WTC11 (cell line): ENCODE data around the gene RFC5. TPM values are rescaled to one million over a fixed set of nuclear protein-coding genes. Genes with fewer than 3 reads are reported as not detected.

ENCODE experiments used
- ATAC-seq: fragments of 200-7000 bp; cut with Tn5 transposase; 2 replicates; pipeline ENCODE4 v1.10.0; 2021; ENCODE audit warnings: mild to moderate bottlenecking, moderate library complexity
- CTCF ChIA-PET: fragments of 300-600 bp; sonication (Branson Sonifier 250); formaldehyde crosslinking; loops from one replicate; lab custom pipeline; 2021; ENCODE audit warnings: antibody characterized with exemption; lab: Charles Lee
- POLR2A ChIA-PET: fragments of 350-600 bp; sonication (Branson Sonifier 250); formaldehyde crosslinking; loops from one replicate; lab custom pipeline; 2021; ENCODE audit warnings: antibody characterized with exemption; lab: Charles Lee
- DNase-seq: peaks from one replicate; pipeline ENCODE4 v3.0.0; 2021; ENCODE audit warnings: low spot score
- H3K27ac Mint-ChIP-seq: 2 replicates; pipeline ENCODE4 v1.8.0; 2021; ENCODE audit warnings: mixed read lengths
- H3K27me3 Mint-ChIP-seq: 2 replicates; pipeline ENCODE4 v1.8.0; 2021; ENCODE audit warnings: low read depth, mild to moderate bottlenecking, moderate library complexity, mixed read lengths
- H3K36me3 Mint-ChIP-seq: 2 replicates; pipeline ENCODE4 v1.8.0; 2021; ENCODE audit warnings: mixed read lengths
- H3K4me1 Mint-ChIP-seq: 2 replicates; pipeline ENCODE4 v1.8.0; 2022; ENCODE audit warnings: mixed read lengths
- H3K4me3 Mint-ChIP-seq: 2 replicates; pipeline ENCODE4 v1.8.0; 2021; ENCODE audit warnings: mild to moderate bottlenecking, moderate library complexity, mixed read lengths
- H3K9me3 Mint-ChIP-seq: 2 replicates; pipeline ENCODE4 v1.8.0; 2021; ENCODE audit warnings: mixed read lengths
- EMX1 ChIP-seq: fragments of 250-450 bp; sonication (Bioruptor Pico); IDR thresholded peaks from 2 replicates; pipeline ENCODE4 v1.8.0; 2021; ENCODE audit warnings: mild to moderate bottlenecking
- FOXK1 ChIP-seq: sonication (generic); formaldehyde crosslinking; IDR thresholded peaks from 2 replicates; pipeline ENCODE4 v1.8.0; 2022; ENCODE audit warnings: mild to moderate bottlenecking, moderate library complexity, missing genetic modification reagents
- MYBL2 ChIP-seq: sonication (generic); formaldehyde crosslinking; IDR thresholded peaks from 2 replicates; pipeline ENCODE4 v1.8.1; 2023; ENCODE audit warnings: mild to moderate bottlenecking, moderate library complexity, missing genetic modification reagents
- SMAD3 ChIP-seq: sonication (generic); formaldehyde crosslinking; IDR thresholded peaks from 2 replicates; pipeline ENCODE4 v1.8.0; 2022; ENCODE audit warnings: missing genetic modification reagents, mild to moderate bottlenecking, borderline replicate concordance
- TEAD4 ChIP-seq: sonication (generic); formaldehyde crosslinking; IDR thresholded peaks from 2 replicates; pipeline ENCODE4 v1.8.0; 2022; ENCODE audit warnings: mild to moderate bottlenecking, missing genetic modification reagents
- ZNF219 ChIP-seq: sonication (generic); formaldehyde crosslinking; IDR thresholded peaks from 2 replicates; pipeline ENCODE4 v1.8.0; 2023; ENCODE audit warnings: missing genetic modification reagents, mild to moderate bottlenecking, borderline replicate concordance
- ZNF512 ChIP-seq: sonication (generic); formaldehyde crosslinking; IDR thresholded peaks from 2 replicates; pipeline ENCODE4 v1.8.1; 2022; ENCODE audit warnings: missing genetic modification reagents, borderline replicate concordance
- total RNA-seq: library from RNA; stranded (reverse); gene quantifications from 3 replicates; pipeline ENCODE4 v1.2.3, GENCODE V29; 2021
- TF ChIP-seq, protein P1 (sequence below): sonication (generic); formaldehyde crosslinking; IDR thresholded peaks from 2 replicates; pipeline ENCODE4 v1.8.0; 2023; ENCODE audit warnings: mild to moderate bottlenecking, missing genetic modification reagents
- TF ChIP-seq, protein P2 (sequence below): sonication (generic); formaldehyde crosslinking; IDR thresholded peaks from 2 replicates; pipeline ENCODE4 v1.8.0; 2023; ENCODE audit warnings: missing genetic modification reagents
- TF ChIP-seq, protein P3 (sequence below): fragments of 250-450 bp; sonication (Bioruptor Pico); IDR thresholded peaks from 2 replicates; pipeline ENCODE4 v1.9.0; 2021; ENCODE audit warnings: mild to moderate bottlenecking, borderline replicate concordance
- TF ChIP-seq, protein P4 (sequence below): fragments of 250-450 bp; sonication (Bioruptor Pico); IDR thresholded peaks from 2 replicates; pipeline ENCODE4 v1.8.0; 2021; ENCODE audit warnings: mild to moderate bottlenecking

RFC5 gene
- total RNA-seq, 1 experiment from 2014 or later: 35.2 TPM

GRCh38 chr12:118035190-118036041 lies 18.9 kb downstream of the RFC5 start:
- Mint-ChIP-seq H3K9me3 (no peaks in the 10 kb centered on the region), H3K4me1 (no peaks in the 10 kb centered on the region; the same call in 1 of the 2 replicates), H3K36me3 (peaks cover 77% of the 10 kb centered on the region), H3K4me3 (no peak overlapping the region), H3K27me3 (no peaks in the 10 kb centered on the region), H3K27ac (peak overlapping the region; percentile 60)
- POLR2A ChIA-PET: interaction anchor here (0.5 to 0.6 kb wide), 2 partner anchors 159 to 1939 kb away, joined by 3 to 5 read pairs; no protein-coding TSS in a partner anchor
- DNase-seq: no peak
- ATAC-seq: peak; percentile 34; the same call in 1 of the 2 replicates
- no peak for TF ChIP-seq SMAD3 (CRISPR knock-in tag)
- TF ChIP-seq, protein P1, sequence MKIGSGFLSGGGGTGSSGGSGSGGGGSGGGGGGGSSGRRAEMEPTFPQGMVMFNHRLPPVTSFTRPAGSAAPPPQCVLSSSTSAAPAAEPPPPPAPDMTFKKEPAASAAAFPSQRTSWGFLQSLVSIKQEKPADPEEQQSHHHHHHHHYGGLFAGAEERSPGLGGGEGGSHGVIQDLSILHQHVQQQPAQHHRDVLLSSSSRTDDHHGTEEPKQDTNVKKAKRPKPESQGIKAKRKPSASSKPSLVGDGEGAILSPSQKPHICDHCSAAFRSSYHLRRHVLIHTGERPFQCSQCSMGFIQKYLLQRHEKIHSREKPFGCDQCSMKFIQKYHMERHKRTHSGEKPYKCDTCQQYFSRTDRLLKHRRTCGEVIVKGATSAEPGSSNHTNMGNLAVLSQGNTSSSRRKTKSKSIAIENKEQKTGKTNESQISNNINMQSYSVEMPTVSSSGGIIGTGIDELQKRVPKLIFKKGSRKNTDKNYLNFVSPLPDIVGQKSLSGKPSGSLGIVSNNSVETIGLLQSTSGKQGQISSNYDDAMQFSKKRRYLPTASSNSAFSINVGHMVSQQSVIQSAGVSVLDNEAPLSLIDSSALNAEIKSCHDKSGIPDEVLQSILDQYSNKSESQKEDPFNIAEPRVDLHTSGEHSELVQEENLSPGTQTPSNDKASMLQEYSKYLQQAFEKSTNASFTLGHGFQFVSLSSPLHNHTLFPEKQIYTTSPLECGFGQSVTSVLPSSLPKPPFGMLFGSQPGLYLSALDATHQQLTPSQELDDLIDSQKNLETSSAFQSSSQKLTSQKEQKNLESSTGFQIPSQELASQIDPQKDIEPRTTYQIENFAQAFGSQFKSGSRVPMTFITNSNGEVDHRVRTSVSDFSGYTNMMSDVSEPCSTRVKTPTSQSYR: no peak
- TF ChIP-seq, protein P2, sequence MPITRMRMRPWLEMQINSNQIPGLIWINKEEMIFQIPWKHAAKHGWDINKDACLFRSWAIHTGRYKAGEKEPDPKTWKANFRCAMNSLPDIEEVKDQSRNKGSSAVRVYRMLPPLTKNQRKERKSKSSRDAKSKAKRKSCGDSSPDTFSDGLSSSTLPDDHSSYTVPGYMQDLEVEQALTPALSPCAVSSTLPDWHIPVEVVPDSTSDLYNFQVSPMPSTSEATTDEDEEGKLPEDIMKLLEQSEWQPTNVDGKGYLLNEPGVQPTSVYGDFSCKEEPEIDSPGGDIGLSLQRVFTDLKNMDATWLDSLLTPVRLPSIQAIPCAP (CRISPR knock-in tag): no peak
- TF ChIP-seq MYBL2: no peak
- TF ChIP-seq, protein P3, sequence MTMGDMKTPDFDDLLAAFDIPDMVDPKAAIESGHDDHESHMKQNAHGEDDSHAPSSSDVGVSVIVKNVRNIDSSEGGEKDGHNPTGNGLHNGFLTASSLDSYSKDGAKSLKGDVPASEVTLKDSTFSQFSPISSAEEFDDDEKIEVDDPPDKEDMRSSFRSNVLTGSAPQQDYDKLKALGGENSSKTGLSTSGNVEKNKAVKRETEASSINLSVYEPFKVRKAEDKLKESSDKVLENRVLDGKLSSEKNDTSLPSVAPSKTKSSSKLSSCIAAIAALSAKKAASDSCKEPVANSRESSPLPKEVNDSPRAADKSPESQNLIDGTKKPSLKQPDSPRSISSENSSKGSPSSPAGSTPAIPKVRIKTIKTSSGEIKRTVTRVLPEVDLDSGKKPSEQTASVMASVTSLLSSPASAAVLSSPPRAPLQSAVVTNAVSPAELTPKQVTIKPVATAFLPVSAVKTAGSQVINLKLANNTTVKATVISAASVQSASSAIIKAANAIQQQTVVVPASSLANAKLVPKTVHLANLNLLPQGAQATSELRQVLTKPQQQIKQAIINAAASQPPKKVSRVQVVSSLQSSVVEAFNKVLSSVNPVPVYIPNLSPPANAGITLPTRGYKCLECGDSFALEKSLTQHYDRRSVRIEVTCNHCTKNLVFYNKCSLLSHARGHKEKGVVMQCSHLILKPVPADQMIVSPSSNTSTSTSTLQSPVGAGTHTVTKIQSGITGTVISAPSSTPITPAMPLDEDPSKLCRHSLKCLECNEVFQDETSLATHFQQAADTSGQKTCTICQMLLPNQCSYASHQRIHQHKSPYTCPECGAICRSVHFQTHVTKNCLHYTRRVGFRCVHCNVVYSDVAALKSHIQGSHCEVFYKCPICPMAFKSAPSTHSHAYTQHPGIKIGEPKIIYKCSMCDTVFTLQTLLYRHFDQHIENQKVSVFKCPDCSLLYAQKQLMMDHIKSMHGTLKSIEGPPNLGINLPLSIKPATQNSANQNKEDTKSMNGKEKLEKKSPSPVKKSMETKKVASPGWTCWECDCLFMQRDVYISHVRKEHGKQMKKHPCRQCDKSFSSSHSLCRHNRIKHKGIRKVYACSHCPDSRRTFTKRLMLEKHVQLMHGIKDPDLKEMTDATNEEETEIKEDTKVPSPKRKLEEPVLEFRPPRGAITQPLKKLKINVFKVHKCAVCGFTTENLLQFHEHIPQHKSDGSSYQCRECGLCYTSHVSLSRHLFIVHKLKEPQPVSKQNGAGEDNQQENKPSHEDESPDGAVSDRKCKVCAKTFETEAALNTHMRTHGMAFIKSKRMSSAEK (CRISPR knock-in tag): no peak
- TF ChIP-seq ZNF219 (CRISPR knock-in tag): no peak
- no peak for TF ChIP-seq EMX1
- CTCF ChIA-PET: interaction anchor here (0.7 to 2.7 kb wide), 11 partner anchors 9 to 185 kb away, joined by 3 to 32 read pairs (median 3); no protein-coding TSS in a partner anchor

- POLR2A ChIA-PET: no interaction called here
Observed at GRCh38 chr12:118036672-118037411, 20.3 kb downstream of the RFC5 start.

More at GRCh38 chr12:118036672-118037411, 20.3 kb downstream of the RFC5 start:
- no peaks in the 10 kb centered on the region; the same call in 1 of the 2 replicates for H3K4me1 Mint-ChIP-seq
- no peak for ATAC-seq
- TF ChIP-seq FOXK1 (CRISPR knock-in tag) (no peak), TEAD4 (CRISPR knock-in tag) (no peak), ZNF512 (no peak)
- TF ChIP-seq, protein P4, sequence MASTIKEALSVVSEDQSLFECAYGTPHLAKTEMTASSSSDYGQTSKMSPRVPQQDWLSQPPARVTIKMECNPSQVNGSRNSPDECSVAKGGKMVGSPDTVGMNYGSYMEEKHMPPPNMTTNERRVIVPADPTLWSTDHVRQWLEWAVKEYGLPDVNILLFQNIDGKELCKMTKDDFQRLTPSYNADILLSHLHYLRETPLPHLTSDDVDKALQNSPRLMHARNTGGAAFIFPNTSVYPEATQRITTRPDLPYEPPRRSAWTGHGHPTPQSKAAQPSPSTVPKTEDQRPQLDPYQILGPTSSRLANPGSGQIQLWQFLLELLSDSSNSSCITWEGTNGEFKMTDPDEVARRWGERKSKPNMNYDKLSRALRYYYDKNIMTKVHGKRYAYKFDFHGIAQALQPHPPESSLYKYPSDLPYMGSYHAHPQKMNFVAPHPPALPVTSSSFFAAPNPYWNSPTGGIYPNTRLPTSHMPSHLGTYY: no peak
- TF ChIP-seq, all 79 proteins: peak for 0
- H3K9me3 Mint-ChIP-seq: no peaks in the 10 kb centered on the region
- CTCF ChIA-PET: interaction anchor here (1.5 kb wide), 1 partner anchor 15 kb away, joined by 3 read pairs; no protein-coding TSS in a partner anchor
- H3K27ac Mint-ChIP-seq: peak overlapping the region; percentile 63; the same call in 1 of the 2 replicates
- DNase-seq: no peak
- peaks cover 80% of the 10 kb centered on the region for H3K36me3 Mint-ChIP-seq
- H3K27me3 Mint-ChIP-seq: no peaks in the 10 kb centered on the region
- H3K4me3 Mint-ChIP-seq: no peak overlapping the region
